Parathyroid adenoma (tissue), 2 donors: ENCODE results near the gene PCDH9.

Experiments used
- H2AFZ ChIP-seq: fragments of 300-600 bp; sonication (generic); one replicate; pipeline ENCODE4 v1.7.0; 2017; ENCODE audit warnings: antibody characterized with exemption, mild to moderate bottlenecking
- H3K27ac ChIP-seq: fragments of 300-600 bp; sonication (generic); one replicate; pipeline ENCODE4 v1.7.0; 2017
- H3K27me3 ChIP-seq: fragments of 300-600 bp; sonication (generic); one replicate; pipeline ENCODE4 v1.7.0; 2017; ENCODE audit warnings: low read length; ENCODE audit not compliant: control insufficient read depth, insufficient read depth
- H3K36me3 ChIP-seq: fragments of 300-600 bp; sonication (generic); one replicate; pipeline ENCODE4 v1.7.0; 2017; ENCODE audit warnings: low read length; ENCODE audit not compliant: control insufficient read depth, insufficient read depth
- H3K4me1 ChIP-seq: fragments of 300-600 bp; sonication (generic); one replicate; pipeline ENCODE4 v1.7.0; 2017; ENCODE audit warnings: control low read depth
- H3K4me2 ChIP-seq: fragments of 300-600 bp; sonication (generic); one replicate; pipeline ENCODE4 v1.7.0; 2017; ENCODE audit warnings: low read length
- H3K4me3 ChIP-seq: fragments of 300-600 bp; sonication (generic); one replicate; pipeline ENCODE4 v1.7.0; 2017; ENCODE audit warnings: low read depth, low read length
- H3K79me2 ChIP-seq: fragments of 300-600 bp; sonication (generic); one replicate; pipeline ENCODE4 v1.7.0; 2017; ENCODE audit warnings: control low read depth
- H3K9ac ChIP-seq: fragments of 300-600 bp; sonication (generic); one replicate; pipeline ENCODE4 v1.7.0; 2017; ENCODE audit warnings: mild to moderate bottlenecking
- H3K9me3 ChIP-seq: fragments of 300-600 bp; sonication (generic); one replicate; pipeline ENCODE4 v1.7.0; 2017; ENCODE audit warnings: low read length; ENCODE audit not compliant: control insufficient read depth
- TF ChIP-seq, protein P1 (sequence below): fragments of 300-600 bp; sonication (generic); IDR thresholded peaks from one replicate; pipeline ENCODE4 v1.7.0; 2017; ENCODE audit warnings: antibody characterized with exemption, mild to moderate bottlenecking
- donor health status: primary hyperparathyroidism.

Gene PCDH9

DNA sequence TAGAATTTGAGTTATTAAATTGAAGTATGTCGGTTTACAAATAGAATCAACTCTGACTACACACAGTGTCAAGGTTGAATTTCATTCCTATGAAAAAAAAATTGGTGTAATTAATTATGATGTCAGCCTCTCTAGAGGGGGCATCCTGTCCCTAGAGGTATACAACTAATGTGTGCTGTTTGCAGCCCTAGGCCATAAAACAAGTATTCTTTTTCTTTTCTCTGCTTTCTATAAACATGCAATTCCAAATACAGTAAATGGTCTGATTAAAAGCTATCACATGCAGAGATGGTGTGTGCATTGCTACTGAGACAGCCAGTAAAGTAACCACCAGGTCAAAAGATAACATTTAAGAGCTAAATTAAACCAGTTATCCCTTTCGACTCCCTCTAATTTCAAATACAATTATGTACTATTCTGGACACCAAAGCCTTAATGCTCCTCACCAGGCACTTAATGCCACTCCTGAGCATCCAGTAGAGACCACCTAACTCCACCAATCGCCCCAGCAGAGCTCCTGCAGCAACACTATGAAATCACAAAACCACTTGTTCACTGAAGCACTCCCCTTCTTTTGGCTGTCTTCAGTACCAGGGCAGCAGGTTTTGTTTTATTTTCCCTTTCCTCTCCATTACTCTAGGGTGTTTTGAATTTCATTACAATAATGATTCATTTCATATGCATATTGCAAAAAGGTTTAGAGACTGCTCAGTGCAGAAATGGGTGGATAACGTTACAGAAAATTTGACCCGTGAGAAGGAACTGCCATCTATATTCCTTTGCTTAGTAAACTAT, 426.9 kb downstream of the PCDH9 start:
- H2AFZ ChIP-seq = no peak overlapping the region
- H3K79me2 ChIP-seq = no peaks in the 10 kb centered on the region
- H3K36me3 ChIP-seq = no peaks in the 10 kb centered on the region
- no peak overlapping the region for H3K4me2 ChIP-seq
- no peak overlapping the region for H3K27ac ChIP-seq
- H3K4me1 ChIP-seq = no peaks in the 10 kb centered on the region
- H3K9ac ChIP-seq = no peak overlapping the region
- H3K9me3 ChIP-seq = no peaks in the 10 kb centered on the region
- no peak overlapping the region for H3K4me3 ChIP-seq
- no peaks in the 10 kb centered on the region for H3K27me3 ChIP-seq
- TF ChIP-seq, protein P1, sequence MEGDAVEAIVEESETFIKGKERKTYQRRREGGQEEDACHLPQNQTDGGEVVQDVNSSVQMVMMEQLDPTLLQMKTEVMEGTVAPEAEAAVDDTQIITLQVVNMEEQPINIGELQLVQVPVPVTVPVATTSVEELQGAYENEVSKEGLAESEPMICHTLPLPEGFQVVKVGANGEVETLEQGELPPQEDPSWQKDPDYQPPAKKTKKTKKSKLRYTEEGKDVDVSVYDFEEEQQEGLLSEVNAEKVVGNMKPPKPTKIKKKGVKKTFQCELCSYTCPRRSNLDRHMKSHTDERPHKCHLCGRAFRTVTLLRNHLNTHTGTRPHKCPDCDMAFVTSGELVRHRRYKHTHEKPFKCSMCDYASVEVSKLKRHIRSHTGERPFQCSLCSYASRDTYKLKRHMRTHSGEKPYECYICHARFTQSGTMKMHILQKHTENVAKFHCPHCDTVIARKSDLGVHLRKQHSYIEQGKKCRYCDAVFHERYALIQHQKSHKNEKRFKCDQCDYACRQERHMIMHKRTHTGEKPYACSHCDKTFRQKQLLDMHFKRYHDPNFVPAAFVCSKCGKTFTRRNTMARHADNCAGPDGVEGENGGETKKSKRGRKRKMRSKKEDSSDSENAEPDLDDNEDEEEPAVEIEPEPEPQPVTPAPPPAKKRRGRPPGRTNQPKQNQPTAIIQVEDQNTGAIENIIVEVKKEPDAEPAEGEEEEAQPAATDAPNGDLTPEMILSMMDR = no peak

DNA sequence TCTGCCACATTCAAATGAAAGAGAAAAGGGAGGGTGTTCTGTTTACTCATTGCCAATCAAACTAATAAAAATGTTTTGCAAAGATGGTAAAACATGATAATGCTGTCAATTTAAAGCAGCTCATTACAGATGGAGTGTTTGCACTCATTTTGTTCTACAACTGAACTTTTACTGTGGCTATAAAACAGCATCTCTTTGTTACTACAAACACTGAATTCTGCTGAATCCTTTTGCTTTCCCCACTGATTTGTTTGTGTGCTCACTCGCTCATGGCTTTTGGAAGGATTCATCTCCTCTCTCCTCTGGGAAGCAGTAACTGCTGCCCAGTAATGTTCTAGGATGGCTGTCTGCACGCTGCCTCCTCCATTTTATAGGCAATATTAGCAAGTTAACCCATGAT, 434.5 kb downstream of the PCDH9 start:
- H2AFZ ChIP-seq = no peak overlapping the region
- TF ChIP-seq, protein P1 = no peak
- H3K4me3 ChIP-seq = no peak overlapping the region
- no peaks in the 10 kb centered on the region for H3K79me2 ChIP-seq
- no peaks in the 10 kb centered on the region for H3K9me3 ChIP-seq
- H3K27ac ChIP-seq = no peak overlapping the region
- no peaks in the 10 kb centered on the region for H3K4me1 ChIP-seq
- H3K4me2 ChIP-seq = no peak overlapping the region
- H3K36me3 ChIP-seq = no peaks in the 10 kb centered on the region
- no peaks in the 10 kb centered on the region for H3K27me3 ChIP-seq
- H3K9ac ChIP-seq = no peak overlapping the region

DNA sequence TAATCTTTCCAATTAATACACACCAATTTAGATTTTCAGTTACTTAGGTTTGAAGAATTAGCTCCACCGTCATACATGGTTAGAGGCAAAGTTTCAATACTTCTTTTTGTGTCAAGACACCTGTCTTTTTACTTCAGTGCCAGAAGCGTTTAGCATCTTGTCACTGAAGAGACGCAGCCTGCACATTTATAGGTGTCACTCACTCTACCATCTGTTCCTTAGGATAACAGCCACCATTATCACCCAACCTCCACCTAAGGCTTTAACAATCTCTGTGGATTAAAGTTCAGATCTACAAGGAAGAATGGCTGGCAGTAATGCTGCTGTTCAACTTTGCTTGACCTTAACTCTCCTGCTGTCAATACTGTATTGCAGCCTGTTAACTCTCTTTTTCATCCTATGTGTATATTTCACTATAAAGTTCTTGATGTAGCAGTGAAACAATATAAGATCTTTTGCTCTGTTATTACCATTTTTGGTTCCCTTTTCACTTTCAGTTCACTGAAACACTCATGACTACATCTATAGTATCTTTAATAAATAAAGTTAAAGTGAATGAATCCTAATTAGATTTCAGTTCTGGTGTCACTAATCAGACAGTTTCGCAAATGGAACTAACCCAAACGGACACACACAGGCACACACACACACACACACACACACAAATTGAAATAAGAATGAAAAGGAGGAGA, 435.6 kb downstream of the PCDH9 start:
- H3K27ac ChIP-seq = no peak overlapping the region
- no peaks in the 10 kb centered on the region for H3K36me3 ChIP-seq
- no peak overlapping the region for H3K4me2 ChIP-seq
- H3K4me1 ChIP-seq = no peaks in the 10 kb centered on the region
- H3K79me2 ChIP-seq = no peaks in the 10 kb centered on the region
- TF ChIP-seq, protein P1 = no peak
- no peak overlapping the region for H3K9ac ChIP-seq
- H3K9me3 ChIP-seq = no peaks in the 10 kb centered on the region
- no peak overlapping the region for H3K4me3 ChIP-seq
- H2AFZ ChIP-seq = no peak overlapping the region
- no peaks in the 10 kb centered on the region for H3K27me3 ChIP-seq

DNA sequence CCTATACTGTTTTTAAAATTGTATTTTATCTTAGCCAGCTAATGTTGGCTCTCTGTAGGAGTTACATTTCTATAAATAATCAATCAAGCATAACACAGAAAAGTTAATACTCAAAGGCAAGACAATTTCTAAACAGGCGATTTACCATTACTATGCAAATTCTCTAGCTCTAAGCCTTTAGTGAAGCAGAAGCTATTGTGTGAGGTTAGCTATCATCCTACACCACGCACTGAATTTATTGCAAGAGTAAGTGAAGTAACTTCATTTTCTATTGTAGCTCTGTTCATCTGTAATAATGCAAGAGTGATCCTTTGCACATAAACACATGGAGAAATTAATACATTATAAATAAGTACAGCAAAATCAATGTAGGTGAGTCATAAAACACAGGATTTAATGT, 439.3 kb downstream of the PCDH9 start:
- no peaks in the 10 kb centered on the region for H3K9me3 ChIP-seq
- no peaks in the 10 kb centered on the region for H3K36me3 ChIP-seq
- no peaks in the 10 kb centered on the region for H3K4me1 ChIP-seq
- H3K4me2 ChIP-seq = no peak overlapping the region
- H3K27ac ChIP-seq = no peak overlapping the region
- TF ChIP-seq, protein P1 = no peak
- no peaks in the 10 kb centered on the region for H3K27me3 ChIP-seq
- H3K4me3 ChIP-seq = no peak overlapping the region
- no peak overlapping the region for H3K9ac ChIP-seq
- H2AFZ ChIP-seq = no peak overlapping the region
- H3K79me2 ChIP-seq = no peaks in the 10 kb centered on the region
